ENCODE measurements around the gene SSR1.
"Not testable (repeated sequence)": the region's sequence is repeated elsewhere in the genome, so short reads cannot be mapped to it uniquely, and the experiment has no call there.

SSR1 gene

GRCh38 chr6:7267071-7267465 lies 45.9 kb downstream of the SSR1 start:
- Histone ChIP-seq H3K4me3 (ENCODE audit: low read length, poor library complexity, severe bottlenecking) (no peak overlapping the region), H3K27me3 (ENCODE audit: insufficient read depth, low read length, poor library complexity, severe bottlenecking) (no peaks in the 10 kb centered on the region), H3K4me2 (ENCODE audit: low read depth, low read length, poor library complexity, severe bottlenecking) (no peak overlapping the region), H3K4me1 (ENCODE audit: insufficient read depth, low read length, poor library complexity, severe bottlenecking) (no peaks in the 10 kb centered on the region), H3K9me3 (ENCODE audit: insufficient read depth, low read depth, low read length) (no peaks in the 10 kb centered on the region), H4K20me1 (ENCODE audit: insufficient read depth, low read length, poor library complexity, severe bottlenecking) (no peaks in the 10 kb centered on the region), H3K9me2 (replicated peaks; ENCODE audit: low read depth, low read length) (no peaks in the 10 kb centered on the region), H3F3A (ENCODE audit: low read depth) (no peaks in the 10 kb centered on the region), H3K9ac (ENCODE audit: low read depth, low read length, poor library complexity, severe bottlenecking) (no peak overlapping the region), H3K36me3 (ENCODE audit: insufficient read depth, low read length) (no peaks in the 10 kb centered on the region), H3K79me2 (ENCODE audit: insufficient read depth, low read length) (no peaks in the 10 kb centered on the region), H2AFZ (ENCODE audit: low read length) (no peak overlapping the region)
- TF ChIP-seq EZH2phosphoT487 (IDR thresholded peaks at IDR 0.05; ENCODE audit: borderline replicate concordance): no peak

GRCh38 chr6:7265385-7265726 lies 47.6 kb downstream of the SSR1 start:
- H3K9me2 ChIP-seq (replicated peaks; ENCODE audit: low read depth, low read length); H3K36me3 ChIP-seq (ENCODE audit: insufficient read depth, low read length); H3F3A ChIP-seq (ENCODE audit: low read depth); H3K27me3 ChIP-seq (ENCODE audit: insufficient read depth, low read length, poor library complexity, severe bottlenecking); H3K4me3 ChIP-seq (ENCODE audit: low read length, poor library complexity, severe bottlenecking); H3K4me1 ChIP-seq (ENCODE audit: insufficient read depth, low read length, poor library complexity, severe bottlenecking); H3K9ac ChIP-seq (ENCODE audit: low read depth, low read length, poor library complexity, severe bottlenecking); H3K79me2 ChIP-seq (ENCODE audit: insufficient read depth, low read length); H3K4me2 ChIP-seq (ENCODE audit: low read depth, low read length, poor library complexity, severe bottlenecking); H3K9me3 ChIP-seq (ENCODE audit: insufficient read depth, low read depth, low read length); H4K20me1 ChIP-seq (ENCODE audit: insufficient read depth, low read length, poor library complexity, severe bottlenecking); H2AFZ ChIP-seq (ENCODE audit: low read length): not testable (repeated sequence)

- Histone ChIP-seq H3K9me2 (replicated peaks; ENCODE audit: low read depth, low read length) (no peaks in the 10 kb centered on the region), H3K9me3 (ENCODE audit: insufficient read depth, low read depth, low read length) (no peaks in the 10 kb centered on the region), H2AFZ (ENCODE audit: low read length) (no peak overlapping the region), H4K20me1 (ENCODE audit: insufficient read depth, low read length, poor library complexity, severe bottlenecking) (no peaks in the 10 kb centered on the region), H3K4me1 (ENCODE audit: insufficient read depth, low read length, poor library complexity, severe bottlenecking) (no peaks in the 10 kb centered on the region), H3K79me2 (ENCODE audit: insufficient read depth, low read length) (no peaks in the 10 kb centered on the region), H3K9ac (ENCODE audit: low read depth, low read length, poor library complexity, severe bottlenecking) (no peak overlapping the region), H3K4me2 (ENCODE audit: low read depth, low read length, poor library complexity, severe bottlenecking) (no peak overlapping the region), H3K27me3 (ENCODE audit: insufficient read depth, low read length, poor library complexity, severe bottlenecking) (no peaks in the 10 kb centered on the region), H3K36me3 (ENCODE audit: insufficient read depth, low read length) (no peaks in the 10 kb centered on the region), H3F3A (ENCODE audit: low read depth) (no peaks in the 10 kb centered on the region), H3K4me3 (ENCODE audit: low read length, poor library complexity, severe bottlenecking) (no peak overlapping the region)
- TF ChIP-seq EZH2phosphoT487 (IDR thresholded peaks at IDR 0.05; ENCODE audit: borderline replicate concordance): no peak
Observed at GRCh38 chr6:7264686-7265384, 48.2 kb downstream of the SSR1 start.

GRCh38 chr6:7264041-7264440 lies 49.0 kb downstream of the SSR1 start:
- H3K36me3 ChIP-seq (ENCODE audit: insufficient read depth, low read length): no peaks in the 10 kb centered on the region
- no peak overlapping the region for H2AFZ ChIP-seq (ENCODE audit: low read length)
- H3F3A ChIP-seq (ENCODE audit: low read depth): no peaks in the 10 kb centered on the region
- no peak overlapping the region for H3K9ac ChIP-seq (ENCODE audit: low read depth, low read length, poor library complexity, severe bottlenecking)
- no peaks in the 10 kb centered on the region for H3K9me3 ChIP-seq (ENCODE audit: insufficient read depth, low read depth, low read length)
- no peak overlapping the region for H3K4me3 ChIP-seq (ENCODE audit: low read length, poor library complexity, severe bottlenecking)
- TF ChIP-seq EZH2phosphoT487 (IDR thresholded peaks at IDR 0.05; ENCODE audit: borderline replicate concordance) (no peak), CTCF (conservative IDR thresholded peaks at IDR 0.05; ENCODE audit: low read length) (no peak)
- H3K4me1 ChIP-seq (ENCODE audit: insufficient read depth, low read length, poor library complexity, severe bottlenecking): no peaks in the 10 kb centered on the region
- no peak overlapping the region for H3K4me2 ChIP-seq (ENCODE audit: low read depth, low read length, poor library complexity, severe bottlenecking)
- no peaks in the 10 kb centered on the region for H4K20me1 ChIP-seq (ENCODE audit: insufficient read depth, low read length, poor library complexity, severe bottlenecking)
- H3K27me3 ChIP-seq (ENCODE audit: insufficient read depth, low read length, poor library complexity, severe bottlenecking): no peaks in the 10 kb centered on the region
- H3K9me2 ChIP-seq (replicated peaks; ENCODE audit: low read depth, low read length): no peaks in the 10 kb centered on the region
- H3K79me2 ChIP-seq (ENCODE audit: insufficient read depth, low read length): no peaks in the 10 kb centered on the region

GRCh38 chr6:7263519-7263805 lies 49.5 kb downstream of the SSR1 start:
- not testable (repeated sequence) for H3K4me2 ChIP-seq (ENCODE audit: low read depth, low read length, poor library complexity, severe bottlenecking); H3K4me1 ChIP-seq (ENCODE audit: insufficient read depth, low read length, poor library complexity, severe bottlenecking); H3K79me2 ChIP-seq (ENCODE audit: insufficient read depth, low read length); H3K9me2 ChIP-seq (replicated peaks; ENCODE audit: low read depth, low read length); H3K9me3 ChIP-seq (ENCODE audit: insufficient read depth, low read depth, low read length); H4K20me1 ChIP-seq (ENCODE audit: insufficient read depth, low read length, poor library complexity, severe bottlenecking); H3K27me3 ChIP-seq (ENCODE audit: insufficient read depth, low read length, poor library complexity, severe bottlenecking); H2AFZ ChIP-seq (ENCODE audit: low read length); H3K9ac ChIP-seq (ENCODE audit: low read depth, low read length, poor library complexity, severe bottlenecking); H3K4me3 ChIP-seq (ENCODE audit: low read length, poor library complexity, severe bottlenecking); H3F3A ChIP-seq (ENCODE audit: low read depth); H3K36me3 ChIP-seq (ENCODE audit: insufficient read depth, low read length)

All from Loucy (cell line).